NCI-H2029 treated with DMSO at 0.1 percent for 48 hours (cell line): Measurements from ENCODE around the gene LYSMD3.

Experiments used
- DNase-seq: peaks from one replicate; lab custom pipeline; 2025; lab: John Stamatoyannopoulos, UW

The LYSMD3 gene

DNA sequence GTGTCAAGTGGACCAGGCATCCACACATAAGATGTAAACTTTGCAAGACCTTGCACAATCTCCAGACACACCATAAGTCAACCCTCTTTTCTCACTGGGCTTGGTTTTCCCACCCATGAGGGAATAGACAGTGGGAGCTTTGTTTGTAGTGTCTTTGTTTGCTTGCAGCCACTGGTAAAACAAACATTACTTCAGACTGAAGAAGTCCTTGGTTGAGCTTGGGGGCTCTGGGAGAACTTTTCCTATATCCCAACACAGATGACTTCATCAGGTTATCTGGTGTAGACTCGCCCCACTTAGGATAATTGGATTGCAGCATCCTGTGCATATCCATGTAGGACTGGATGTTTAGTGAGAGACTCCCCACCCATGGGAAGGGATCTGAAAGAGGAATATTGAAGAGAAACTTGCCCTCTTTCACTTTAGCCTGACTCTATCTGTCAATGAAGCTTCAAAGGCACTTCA is 17.7 kb upstream of the LYSMD3 start:
- peak; percentile 10 for DNase-seq

DNA sequence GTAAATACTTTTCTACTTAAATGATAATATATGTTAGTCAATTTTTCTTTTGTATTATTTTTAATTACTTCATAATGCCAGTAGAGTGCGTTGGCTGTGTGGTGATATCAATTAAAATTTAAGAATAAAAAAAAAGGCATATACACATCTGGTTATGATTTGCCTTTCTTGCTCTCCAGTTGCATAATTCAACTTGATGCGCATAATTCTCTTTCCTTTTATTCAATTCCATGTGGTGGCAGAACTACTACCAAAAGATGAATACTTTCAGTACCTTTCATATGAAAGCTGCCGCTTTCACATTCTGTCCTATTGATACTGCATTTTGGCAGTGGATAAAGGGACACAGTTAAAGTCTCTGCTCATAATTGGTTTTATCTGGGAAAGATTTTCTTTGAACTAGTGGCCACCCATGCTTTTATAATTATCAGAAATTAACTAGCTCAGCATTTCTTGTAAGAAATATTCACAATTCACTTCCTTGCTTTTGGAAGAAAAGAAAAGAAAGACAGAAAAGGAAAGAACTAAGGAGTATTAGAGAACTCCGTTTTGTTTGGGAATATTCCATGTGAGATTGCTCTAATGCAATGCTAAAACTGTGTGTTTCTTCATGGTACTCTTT is 16.9 kb upstream of the LYSMD3 start:
- no peak for DNase-seq

DNA sequence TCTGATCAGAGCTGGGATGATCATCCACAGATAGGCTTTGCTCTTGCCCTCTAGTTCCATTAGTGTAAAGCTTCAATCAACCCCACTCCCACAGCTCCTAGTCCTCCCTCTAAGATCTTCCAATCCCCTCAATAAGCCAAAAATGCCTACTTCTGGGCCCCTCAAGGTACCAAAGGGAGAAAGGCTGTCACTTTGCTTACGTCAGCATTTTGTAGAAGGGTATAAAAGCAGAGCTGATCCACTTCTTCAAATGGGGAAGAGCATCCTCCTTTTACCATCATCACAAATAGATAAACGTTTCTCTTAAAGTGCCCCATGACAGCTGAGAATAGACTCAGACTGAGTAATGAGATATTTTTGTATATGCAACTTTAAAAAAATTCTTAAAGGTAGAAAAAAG is 16.1 kb upstream of the LYSMD3 start:
- no peak for DNase-seq

DNA sequence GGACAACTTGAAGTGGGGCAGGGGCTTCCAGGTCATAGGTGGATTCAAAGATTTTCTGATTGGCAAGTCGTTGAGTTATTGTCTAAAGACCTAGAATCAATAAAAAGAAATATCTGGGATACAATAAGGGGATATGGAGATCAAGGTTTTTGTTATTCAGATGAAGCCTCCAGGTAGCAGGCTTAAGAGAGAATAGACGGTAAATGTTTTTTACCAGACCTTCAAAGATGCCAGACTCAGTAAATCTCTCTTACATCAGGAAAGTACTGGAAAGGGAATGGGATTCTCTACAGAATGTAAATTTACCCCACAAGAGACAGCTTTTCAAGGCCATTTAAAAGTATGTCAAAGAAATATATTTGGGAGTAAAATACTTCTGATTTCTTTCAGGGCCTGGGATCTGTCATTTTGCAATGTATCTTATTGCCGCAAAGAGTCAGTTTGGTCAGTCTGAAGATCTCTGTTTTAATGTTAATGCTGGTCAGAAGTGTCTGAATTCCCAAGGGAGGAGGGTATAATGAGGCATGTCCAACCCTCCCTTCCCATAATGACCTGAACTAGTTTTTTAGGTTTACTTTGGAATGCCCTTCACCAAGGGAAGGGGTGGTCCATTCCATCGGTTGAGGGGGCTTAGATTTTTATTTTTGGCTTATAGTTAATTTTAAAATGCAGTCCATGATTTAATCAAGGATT is 13.6 kb upstream of the LYSMD3 start:
- no peak for DNase-seq

DNA sequence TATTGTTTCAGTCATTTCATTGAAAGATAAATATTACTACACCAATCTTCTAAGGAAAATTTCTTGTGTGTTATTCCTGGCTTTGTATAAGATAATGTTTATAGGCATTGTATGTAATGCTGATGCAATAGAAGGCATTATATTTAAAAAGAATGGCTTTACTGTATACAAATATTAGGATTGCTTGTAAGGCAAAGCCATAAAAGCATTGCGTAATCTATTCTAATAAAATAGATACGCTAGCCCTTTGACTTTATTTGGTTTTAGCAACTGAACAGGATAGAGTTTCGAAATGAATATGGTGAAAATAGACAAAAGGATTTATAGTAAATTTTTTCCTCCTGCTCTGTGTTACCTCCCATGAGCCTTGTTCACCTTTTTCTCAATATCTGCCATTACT is 5.5 kb upstream of the LYSMD3 start:
- no peak for DNase-seq

DNA sequence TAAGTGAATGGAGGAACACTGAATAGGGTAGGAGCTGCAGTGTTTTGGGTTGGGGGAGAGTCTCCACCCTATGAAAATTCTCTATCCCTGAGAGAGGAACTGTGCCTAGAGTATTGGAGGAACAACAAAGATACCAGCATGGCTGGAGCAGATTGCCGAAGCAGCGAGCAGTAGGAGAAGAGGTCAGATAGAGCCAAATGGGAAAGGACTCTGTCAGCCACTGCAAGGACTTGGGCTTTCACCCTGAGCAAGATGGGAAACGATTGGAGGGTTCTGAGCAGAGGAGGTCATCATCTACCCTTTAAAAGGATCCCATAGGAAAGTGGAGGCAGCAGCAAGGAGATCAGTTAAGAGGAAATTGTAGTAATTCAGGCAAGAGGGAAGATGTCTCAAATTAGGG is 4.4 kb upstream of the LYSMD3 start:
- DNase-seq, result no peak

DNA sequence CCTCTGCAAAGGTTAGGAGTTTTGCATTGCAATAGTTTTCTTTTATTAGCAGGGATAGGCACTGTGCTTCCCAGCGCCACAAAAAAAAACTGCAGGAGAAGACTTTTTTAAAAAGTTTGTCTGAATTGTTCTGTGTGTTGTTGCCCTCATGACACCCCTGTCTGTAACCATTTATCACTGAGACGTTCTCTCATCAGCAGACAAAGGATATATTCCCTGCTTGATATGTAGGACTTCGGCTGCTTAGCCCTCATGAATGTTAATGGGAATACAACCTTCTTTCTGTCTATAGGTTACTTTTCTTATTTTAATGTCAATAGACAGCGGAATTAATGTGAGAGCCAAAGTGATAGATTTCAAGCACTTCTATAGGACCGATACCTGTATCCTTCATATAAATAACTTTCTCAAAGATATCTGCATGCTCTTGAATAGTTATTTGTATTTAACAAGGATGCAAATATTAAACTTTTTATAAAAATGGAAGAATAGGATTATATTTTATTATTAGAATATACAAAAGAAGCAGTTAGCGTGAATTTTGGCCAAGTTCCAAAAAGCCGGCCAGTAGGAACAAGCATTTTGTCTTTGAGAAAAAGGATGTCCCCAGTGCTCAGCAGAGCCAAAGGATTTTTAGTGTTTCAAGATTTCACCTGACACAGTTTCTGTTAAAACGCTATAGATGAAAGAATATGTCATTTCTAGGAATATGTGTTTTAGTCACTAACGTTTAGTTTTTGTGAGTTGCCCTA is 1.5 kb upstream of the LYSMD3 start:
- no peak for DNase-seq

DNA sequence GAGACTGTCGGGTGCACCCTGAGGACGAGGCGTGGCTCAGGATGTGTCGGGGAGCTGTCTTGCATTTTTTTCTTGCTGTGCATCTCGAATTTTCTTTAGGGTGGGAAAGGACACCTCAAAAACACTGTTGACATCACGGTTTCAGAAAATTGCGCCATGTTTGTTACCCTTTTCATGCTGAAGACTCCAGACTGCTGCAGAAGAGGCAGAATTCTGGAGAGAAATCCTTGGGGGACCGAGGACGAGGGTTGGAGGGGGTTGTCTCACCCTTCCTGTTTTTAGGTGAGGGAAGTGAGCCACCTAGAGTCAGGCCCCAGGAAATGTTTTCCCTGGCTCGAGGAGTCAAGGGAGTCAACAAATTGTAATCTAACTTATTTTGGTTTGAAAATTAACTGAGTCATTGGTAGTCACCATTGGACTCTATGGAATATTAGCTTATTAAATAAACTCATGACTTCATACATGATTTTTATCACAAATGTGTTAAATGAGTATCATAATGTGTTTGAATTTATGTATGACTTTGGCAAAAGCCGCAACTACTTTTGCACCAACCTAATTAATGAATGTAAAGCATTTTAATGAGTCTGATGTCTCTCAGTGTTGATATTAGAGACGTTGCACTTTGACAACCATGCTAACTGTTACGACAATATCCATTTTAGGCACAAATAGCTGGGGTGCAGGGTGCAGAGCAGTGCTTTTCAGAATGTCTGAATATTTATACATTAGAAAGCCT is 724 bp upstream of the LYSMD3 start:
- peak; percentile 59 for DNase-seq

DNA sequence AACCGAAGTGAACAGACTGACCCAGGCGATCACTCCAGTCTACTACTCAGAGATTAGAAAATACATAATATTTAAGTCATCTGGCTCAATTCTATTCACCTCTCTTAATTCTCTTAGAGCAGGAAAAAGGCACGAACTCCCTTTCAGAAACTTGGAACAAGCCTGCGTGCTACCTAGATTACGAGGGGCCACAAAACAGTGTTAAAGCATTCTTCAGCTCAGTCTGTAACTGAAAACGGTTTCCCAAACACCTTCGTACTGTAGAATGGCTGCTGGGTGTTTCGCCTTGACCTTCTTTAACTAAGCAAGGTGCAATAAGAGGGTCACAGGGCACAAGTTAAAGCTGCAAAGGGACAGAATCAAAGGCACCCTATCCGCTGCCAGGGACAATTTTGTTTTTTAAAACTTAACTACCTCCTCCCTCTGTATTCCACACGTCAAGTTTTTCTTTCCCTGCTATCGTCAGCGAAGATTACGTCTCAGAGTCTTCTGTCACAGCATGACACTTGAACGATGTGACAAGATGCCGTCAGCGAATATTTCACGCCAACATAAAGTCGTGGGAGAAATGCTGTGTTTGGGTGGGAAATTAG is 687 bp downstream of the LYSMD3 start:
- no peak for DNase-seq

DNA sequence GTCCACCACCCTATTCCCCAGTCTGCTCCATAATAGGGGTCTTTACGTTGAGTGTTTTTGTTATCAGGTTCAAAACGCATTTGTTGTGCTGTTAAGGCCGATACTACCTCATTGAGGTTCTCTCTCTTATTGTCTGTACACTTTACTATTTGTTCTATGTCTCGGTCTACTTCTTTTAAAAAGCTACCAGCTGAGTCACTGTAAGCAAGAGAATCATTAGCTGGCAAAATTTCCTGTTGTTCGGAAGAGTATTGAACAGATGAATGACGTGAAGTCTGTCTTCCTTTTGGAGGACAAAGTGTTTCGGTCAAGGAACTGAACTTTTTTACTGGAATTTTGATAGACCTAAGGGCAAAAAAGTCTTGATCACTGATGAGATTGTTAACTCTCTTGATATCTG is 10.3 kb downstream of the LYSMD3 start:
- no peak for DNase-seq

DNA sequence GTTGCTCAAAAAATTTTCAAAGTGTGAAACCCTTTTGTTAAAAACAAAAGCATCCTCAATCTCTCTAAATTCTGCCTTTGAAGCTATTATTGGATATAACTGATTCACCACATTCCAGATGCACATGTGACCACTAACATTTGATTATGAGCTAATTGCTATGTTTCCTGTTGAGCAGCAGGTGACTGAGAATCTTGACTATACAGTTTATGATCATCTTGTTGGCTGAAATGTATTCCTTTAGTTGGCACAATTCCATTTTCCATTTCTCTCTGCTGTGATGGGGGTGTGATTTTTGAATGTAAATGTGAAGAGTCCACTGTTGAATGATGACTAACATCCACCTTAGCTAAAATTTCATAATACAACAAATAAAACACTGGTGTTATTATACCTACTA is 10.7 kb downstream of the LYSMD3 start:
- peak; percentile 11 for DNase-seq

DNA sequence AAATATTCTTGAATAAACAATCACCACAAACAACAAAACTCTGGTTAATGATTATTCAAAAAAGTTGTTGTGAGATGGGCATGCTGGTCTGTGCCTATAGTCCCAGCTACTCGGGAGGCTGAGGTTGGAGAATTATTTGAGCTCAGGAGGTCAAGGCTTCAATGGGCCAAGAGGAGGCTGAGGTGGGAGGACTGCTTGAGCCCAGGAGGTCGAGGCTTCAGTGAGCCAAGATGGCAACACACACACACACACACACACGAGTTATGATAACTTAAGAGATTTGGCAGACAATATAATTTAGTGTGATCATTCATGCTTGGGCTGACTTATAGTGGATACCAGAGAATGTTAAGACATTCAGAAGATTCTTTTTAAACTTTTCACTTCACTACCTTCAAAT is 14.9 kb downstream of the LYSMD3 start:
- no peak for DNase-seq

DNA sequence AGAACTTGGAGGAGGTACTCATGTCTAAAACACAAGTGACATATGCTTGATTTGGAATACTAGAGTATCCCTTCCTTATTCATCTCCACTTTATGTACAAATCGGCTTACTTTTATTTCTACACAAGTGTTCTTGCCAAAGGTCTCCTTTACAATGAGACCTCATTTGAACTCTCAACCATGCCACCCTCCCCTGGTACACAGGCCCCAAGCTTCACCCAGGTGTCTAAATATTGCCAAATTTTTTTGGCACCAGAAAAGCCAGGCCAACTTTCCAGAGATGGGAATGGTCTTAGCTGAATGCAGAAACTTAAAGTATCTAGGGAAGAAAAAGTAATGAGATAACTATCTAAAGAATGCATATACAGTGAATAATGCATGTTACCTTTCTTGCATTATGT is 18.9 kb downstream of the LYSMD3 start:
- DNase-seq, result no peak

DNA sequence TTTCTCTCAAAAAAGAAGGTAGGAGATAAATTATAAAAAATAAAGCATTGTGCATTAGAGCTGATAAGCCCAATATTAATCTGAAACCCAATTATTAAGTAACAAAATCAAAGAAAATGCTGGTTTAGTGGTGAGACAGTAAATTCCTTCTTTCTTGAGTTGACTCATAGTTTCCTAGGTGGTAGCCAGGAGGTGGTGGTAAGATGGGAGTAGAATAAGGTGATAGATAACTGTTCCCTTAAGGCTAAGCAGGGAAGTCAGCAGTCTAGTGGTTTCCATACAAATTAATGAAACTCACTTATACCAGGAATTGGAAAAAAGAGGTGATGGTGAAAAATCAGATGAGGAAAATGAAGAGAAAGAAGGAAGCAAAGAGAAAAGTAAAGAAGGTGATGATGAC is 23.2 kb downstream of the LYSMD3 start:
- no peak for DNase-seq

DNA sequence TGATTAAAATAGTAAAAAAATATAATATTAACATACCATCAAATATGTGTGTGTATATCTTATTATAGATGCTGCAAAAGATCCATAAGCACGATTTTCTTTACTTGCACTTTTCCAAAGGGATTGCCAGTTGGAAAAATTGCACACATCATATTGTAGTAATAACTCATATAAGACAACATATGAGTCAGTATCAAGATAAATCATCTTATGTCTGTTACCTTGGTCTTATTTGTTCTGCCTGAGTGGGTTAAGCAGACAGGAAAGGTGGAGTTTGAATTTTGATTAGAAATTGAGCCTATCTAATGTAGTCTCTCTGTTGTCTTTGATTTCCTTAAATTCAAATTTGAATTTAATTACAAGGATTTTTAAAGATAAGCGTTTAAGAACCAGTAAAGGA is 24.6 kb downstream of the LYSMD3 start:
- no peak for DNase-seq

DNA sequence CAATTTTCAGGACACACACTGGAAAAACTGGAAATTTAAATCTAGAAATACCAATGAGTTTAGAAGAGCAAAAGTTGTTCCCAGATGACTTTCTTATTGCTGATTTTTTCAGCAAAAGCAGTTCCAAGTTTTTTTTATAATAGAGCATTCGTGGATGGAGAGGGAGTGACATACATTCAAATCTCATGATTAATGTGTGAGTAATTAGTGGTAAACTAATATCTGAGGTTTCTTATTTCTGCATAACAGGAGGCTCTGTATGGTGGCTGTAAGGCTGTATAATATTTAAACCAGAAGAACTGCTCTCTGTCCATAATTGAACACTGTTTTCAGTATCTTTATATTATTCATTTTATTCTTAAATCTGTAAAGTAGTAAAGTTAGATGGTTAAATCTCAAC is 25.8 kb downstream of the LYSMD3 start:
- DNase-seq, result no peak

DNA sequence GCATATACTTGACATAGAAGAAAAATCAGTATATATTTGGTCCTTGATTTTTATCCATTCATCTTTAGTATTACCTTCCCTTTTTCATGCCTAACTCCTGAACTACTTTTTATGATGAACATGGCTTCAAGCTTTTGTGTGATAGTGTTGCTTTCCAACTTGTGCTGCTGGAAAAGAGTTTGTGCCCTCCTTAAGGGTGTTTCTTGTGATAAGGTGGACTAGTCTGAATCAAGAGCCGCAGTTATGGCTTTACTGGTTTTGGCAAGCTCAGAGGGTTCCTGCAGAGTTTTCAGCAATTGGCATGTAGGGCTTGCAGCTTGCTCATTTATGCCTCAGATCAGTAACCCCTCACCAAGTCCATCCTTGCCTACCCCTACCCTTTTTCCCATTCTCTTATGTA is 34.2 kb downstream of the LYSMD3 start:
- no peak for DNase-seq

DNA sequence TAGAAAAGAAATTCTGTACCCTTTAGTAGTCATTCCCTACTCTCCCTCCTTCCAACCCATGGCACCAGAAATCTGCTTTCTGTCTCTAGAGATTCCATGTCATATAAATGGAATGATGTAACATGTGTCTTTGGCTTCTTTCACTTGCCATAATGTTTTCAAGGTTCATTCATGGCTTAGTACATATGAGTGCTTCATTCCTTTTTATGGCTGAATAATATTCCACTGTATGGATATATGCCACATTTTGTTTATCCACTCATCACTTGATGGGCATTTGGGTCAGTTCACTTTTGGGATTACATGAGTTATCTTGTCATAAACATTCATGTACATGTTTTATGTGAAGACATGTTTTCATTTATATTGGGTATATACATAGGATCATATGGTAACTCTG is 35.3 kb downstream of the LYSMD3 start:
- no peak for DNase-seq

DNA sequence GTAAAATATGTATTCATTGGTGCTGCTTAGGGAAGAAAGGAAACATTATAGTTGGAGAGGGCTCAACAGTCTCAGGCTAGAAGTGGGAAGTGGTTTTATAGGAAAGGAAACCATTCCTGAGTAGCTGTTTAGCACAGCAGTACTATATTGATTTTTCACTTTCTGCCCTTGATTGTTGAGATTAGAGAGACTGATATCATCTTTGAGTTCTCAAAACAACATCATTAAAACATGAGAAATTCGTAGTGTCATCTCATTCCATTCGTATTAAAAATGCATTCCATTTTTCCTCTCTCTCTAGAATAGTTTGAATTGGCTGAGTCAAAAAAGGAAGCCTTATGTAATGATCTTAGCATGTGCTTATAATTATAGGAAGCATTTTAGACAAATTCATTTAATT is 40.6 kb downstream of the LYSMD3 start:
- no peak for DNase-seq

DNA sequence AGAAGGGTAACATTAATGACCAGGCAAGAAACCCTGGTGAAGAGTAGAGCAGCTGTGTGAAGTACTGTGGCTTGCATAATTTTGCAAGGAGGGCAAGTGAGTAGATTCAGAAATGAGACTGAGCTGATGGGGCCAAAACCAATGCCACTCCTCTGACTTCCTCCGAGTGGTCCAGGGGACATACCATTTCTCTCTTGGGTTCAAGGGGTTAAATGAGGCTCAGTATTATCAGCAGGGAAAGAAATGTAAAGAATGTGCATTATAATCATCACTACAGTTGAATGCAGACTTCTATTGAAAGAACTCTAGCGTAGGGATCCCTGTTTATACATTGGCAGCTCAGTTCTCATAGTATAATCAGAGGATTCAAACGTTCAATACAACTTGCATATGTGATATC is 44.8 kb downstream of the LYSMD3 start:
- no peak for DNase-seq

DNA sequence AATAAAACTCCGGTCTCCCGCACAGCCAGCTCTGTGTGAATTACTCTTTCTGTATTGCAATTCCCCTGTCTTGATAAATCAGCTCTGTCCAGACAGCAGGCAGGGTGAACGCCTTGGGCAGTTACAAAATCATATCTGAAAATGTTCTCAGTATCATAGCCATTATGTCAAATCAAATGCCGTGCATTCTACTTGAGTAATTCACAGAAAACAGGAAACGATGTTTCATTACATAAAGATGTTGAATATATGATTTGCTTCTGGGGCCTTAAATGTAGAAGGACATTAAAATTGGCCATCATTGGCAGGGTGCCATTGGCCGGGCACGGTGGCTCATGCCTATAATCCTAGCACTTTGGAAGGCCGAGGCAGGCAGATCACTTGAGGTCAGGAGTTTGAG is 46.2 kb downstream of the LYSMD3 start:
- DNase-seq, result no peak

DNA sequence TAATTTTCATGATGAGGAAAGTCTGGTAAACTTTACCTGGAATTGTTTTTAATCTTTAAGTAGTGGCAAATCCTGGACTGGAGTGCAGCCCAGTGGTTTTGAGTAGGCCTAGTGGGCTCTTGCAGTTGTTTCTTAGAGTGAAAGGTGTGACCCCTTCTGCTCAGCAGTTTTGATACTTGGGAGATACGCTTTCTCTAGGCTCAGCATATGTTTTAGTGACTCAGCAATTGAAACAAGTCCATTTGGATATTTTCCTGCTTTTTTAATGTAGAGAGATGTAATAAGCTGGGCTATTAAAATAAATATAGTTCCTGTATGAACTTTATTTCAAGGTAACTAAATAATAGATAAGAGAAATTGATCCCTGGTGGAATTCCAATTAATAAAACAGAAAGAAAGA is 48.7 kb downstream of the LYSMD3 start:
- no peak for DNase-seq
